ENCODE measurements around the gene LRRC36. TPM values are rescaled to one million over a fixed set of nuclear protein-coding genes. Genes with fewer than 3 reads are reported as not detected.

Gene LRRC36
- total RNA-seq, 1 experiment from 2014 or later: 0.13 TPM

DNA sequence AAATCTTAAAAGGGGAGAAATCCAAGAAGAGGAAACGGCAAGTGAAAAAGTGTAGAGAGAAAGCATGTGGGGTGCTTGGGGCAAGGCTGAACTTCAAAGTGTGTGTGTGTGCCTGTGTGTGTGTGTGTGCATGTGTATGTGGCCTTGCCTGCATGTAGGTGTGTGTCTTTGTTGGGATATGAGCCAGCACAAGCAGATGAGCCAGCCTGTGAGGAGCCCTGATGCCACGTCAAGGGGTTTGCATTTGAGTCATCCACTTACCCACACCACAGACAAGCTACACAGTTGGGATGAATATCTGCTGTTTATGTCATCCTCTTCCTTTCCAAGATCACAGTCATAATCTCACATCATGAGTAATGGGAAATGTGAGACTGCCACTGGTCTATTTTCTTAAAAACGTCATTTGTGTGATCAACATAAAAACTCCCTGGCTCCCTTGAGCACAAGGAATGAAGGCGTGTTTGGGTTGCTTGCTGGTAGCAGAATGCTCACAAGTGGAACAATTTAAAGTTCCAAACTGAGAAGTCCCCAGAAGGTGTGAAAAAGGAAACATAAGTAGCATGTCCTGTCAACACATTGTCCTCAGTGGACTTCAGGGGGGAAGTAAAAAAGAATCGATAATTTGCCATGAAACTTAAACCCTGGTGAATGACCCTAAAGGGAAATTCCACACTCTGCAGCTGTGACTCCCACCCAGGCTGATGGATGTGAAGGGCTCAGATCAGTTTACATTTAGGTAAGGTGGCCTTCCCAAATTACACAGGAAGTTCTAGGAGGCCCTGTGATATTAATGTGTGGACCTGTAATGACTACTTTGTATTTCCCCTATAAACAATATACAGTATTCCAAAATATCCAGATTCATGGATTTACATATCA lies 14.8 kb upstream of the LRRC36 start:
- CTCF ChIA-PET: interaction anchor here (0.7 to 5.9 kb wide), 3 partner anchors 15 to 87 kb away, joined by 3 to 20 read pairs (median 3); partner anchors contain the start of genes KCTD19 and LRRC36
- H3K27me3 Mint-ChIP-seq (ENCODE audit: low read depth): peaks cover 5% of the 10 kb centered on the region; the same call in 1 of the 2 replicates
- DNase-seq (ENCODE audit: low spot score) (no peak), ATAC-seq (no peak)
- no peaks in the 10 kb centered on the region for H3K36me3 Mint-ChIP-seq
- no peaks in the 10 kb centered on the region for H3K4me1 Mint-ChIP-seq
- H3K9me3 Mint-ChIP-seq: no peaks in the 10 kb centered on the region
- H3K27ac Mint-ChIP-seq: no peak overlapping the region
- POLR2A ChIA-PET: no interaction called here
- H3K4me3 Mint-ChIP-seq: no peak overlapping the region
- no peak for TF ChIP-seq JUN (CRISPR knock-in tag; IDR thresholded peaks at IDR 0.05)
- no peak for TF ChIP-seq ZNF263 (CRISPR knock-in tag; IDR thresholded peaks at IDR 0.05; ENCODE audit: low read depth)
- TF ChIP-seq STAT6 (CRISPR knock-in tag; conservative IDR thresholded peaks at IDR 0.05; ENCODE audit: low read depth): no peak
- no peak for TF ChIP-seq CREB1 (CRISPR knock-in tag; IDR thresholded peaks at IDR 0.05)
- TF ChIP-seq ZNF232 (CRISPR knock-in tag; IDR thresholded peaks at IDR 0.05): no peak
- no peak for TF ChIP-seq FOXP4 (CRISPR knock-in tag; IDR thresholded peaks at IDR 0.05)
- no peak for TF ChIP-seq NR2C2 (CRISPR knock-in tag; IDR thresholded peaks at IDR 0.05)

DNA sequence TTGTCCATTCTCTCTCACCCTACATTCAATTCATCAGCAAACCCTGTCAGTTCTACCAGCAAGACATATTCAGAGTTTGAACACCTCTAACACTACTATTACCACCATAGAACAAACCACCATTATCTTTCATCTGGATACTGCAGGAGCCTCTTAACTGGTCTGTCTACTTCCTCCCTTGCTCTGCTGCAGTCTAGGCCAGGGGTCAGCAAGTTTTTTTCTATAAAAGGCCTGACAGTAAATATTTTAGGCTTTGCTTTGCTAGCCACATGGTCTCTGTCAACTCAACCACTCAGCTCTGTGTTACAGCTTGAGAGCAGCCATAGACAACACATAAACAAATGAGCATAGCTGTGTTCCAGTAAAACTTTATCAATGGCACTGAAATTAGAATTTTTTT lies 13.9 kb upstream of the LRRC36 start:
- Mint-ChIP-seq H3K27ac (no peak overlapping the region), H3K4me3 (no peak overlapping the region), H3K4me1 (no peaks in the 10 kb centered on the region), H3K36me3 (no peaks in the 10 kb centered on the region), H3K27me3 (ENCODE audit: low read depth) (peaks cover 5% of the 10 kb centered on the region; the same call in 1 of the 2 replicates), H3K9me3 (no peaks in the 10 kb centered on the region)
- DNase-seq (ENCODE audit: low spot score) (no peak), ATAC-seq (no peak)
- ChIA-PET POLR2A (no interaction called here), CTCF (interaction anchor here (1.1 to 1.3 kb wide), 2 partner anchors 13 to 14 kb away, joined by 3 to 4 read pairs; partner anchors contain the start of genes KCTD19 and LRRC36)
- no peak for TF ChIP-seq USF1 (CRISPR knock-in tag; IDR thresholded peaks at IDR 0.05)
- TF ChIP-seq, protein P1, sequence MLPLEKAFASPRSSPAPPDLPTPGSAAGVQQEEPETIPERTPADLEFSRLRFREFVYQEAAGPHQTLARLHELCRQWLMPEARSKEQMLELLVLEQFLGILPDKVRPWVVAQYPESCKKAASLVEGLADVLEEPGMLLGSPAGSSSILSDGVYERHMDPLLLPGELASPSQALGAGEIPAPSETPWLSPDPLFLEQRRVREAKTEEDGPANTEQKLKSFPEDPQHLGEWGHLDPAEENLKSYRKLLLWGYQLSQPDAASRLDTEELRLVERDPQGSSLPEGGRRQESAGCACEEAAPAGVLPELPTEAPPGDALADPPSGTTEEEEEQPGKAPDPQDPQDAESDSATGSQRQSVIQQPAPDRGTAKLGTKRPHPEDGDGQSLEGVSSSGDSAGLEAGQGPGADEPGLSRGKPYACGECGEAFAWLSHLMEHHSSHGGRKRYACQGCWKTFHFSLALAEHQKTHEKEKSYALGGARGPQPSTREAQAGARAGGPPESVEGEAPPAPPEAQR (CRISPR knock-in tag; IDR thresholded peaks at IDR 0.05): no peak

- Mint-ChIP-seq H3K27ac (no peak overlapping the region), H3K36me3 (no peaks in the 10 kb centered on the region), H3K27me3 (ENCODE audit: low read depth) (peaks cover 37% of the 10 kb centered on the region), H3K4me3 (no peak overlapping the region), H3K4me1 (no peaks in the 10 kb centered on the region), H3K9me3 (no peaks in the 10 kb centered on the region)
- ATAC-seq: no peak
- CTCF ChIA-PET: no interaction called here
- POLR2A ChIA-PET: no interaction called here
- no peak for DNase-seq (ENCODE audit: low spot score)
- no peak for TF ChIP-seq CBFB (CRISPR knock-in tag; IDR thresholded peaks at IDR 0.05; ENCODE audit: low read depth)
- TF ChIP-seq KAT7 (CRISPR knock-in tag; IDR thresholded peaks at IDR 0.05; ENCODE audit: borderline replicate concordance): no peak
- TF ChIP-seq, protein P2, sequence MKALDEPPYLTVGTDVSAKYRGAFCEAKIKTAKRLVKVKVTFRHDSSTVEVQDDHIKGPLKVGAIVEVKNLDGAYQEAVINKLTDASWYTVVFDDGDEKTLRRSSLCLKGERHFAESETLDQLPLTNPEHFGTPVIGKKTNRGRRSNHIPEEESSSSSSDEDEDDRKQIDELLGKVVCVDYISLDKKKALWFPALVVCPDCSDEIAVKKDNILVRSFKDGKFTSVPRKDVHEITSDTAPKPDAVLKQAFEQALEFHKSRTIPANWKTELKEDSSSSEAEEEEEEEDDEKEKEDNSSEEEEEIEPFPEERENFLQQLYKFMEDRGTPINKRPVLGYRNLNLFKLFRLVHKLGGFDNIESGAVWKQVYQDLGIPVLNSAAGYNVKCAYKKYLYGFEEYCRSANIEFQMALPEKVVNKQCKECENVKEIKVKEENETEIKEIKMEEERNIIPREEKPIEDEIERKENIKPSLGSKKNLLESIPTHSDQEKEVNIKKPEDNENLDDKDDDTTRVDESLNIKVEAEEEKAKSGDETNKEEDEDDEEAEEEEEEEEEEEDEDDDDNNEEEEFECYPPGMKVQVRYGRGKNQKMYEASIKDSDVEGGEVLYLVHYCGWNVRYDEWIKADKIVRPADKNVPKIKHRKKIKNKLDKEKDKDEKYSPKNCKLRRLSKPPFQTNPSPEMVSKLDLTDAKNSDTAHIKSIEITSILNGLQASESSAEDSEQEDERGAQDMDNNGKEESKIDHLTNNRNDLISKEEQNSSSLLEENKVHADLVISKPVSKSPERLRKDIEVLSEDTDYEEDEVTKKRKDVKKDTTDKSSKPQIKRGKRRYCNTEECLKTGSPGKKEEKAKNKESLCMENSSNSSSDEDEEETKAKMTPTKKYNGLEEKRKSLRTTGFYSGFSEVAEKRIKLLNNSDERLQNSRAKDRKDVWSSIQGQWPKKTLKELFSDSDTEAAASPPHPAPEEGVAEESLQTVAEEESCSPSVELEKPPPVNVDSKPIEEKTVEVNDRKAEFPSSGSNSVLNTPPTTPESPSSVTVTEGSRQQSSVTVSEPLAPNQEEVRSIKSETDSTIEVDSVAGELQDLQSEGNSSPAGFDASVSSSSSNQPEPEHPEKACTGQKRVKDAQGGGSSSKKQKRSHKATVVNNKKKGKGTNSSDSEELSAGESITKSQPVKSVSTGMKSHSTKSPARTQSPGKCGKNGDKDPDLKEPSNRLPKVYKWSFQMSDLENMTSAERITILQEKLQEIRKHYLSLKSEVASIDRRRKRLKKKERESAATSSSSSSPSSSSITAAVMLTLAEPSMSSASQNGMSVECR (CRISPR knock-in tag; IDR thresholded peaks at IDR 0.05; ENCODE audit: borderline replicate concordance): no peak
- TF ChIP-seq, protein P3, sequence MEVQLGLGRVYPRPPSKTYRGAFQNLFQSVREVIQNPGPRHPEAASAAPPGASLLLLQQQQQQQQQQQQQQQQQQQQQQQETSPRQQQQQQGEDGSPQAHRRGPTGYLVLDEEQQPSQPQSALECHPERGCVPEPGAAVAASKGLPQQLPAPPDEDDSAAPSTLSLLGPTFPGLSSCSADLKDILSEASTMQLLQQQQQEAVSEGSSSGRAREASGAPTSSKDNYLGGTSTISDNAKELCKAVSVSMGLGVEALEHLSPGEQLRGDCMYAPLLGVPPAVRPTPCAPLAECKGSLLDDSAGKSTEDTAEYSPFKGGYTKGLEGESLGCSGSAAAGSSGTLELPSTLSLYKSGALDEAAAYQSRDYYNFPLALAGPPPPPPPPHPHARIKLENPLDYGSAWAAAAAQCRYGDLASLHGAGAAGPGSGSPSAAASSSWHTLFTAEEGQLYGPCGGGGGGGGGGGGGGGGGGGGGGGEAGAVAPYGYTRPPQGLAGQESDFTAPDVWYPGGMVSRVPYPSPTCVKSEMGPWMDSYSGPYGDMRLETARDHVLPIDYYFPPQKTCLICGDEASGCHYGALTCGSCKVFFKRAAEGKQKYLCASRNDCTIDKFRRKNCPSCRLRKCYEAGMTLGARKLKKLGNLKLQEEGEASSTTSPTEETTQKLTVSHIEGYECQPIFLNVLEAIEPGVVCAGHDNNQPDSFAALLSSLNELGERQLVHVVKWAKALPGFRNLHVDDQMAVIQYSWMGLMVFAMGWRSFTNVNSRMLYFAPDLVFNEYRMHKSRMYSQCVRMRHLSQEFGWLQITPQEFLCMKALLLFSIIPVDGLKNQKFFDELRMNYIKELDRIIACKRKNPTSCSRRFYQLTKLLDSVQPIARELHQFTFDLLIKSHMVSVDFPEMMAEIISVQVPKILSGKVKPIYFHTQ (CRISPR knock-in tag; IDR thresholded peaks at IDR 0.05): no peak
- no peak for TF ChIP-seq SMAD3 (CRISPR knock-in tag; IDR thresholded peaks at IDR 0.05; ENCODE audit: borderline replicate concordance)
- no peak for TF ChIP-seq PRRX2 (CRISPR knock-in tag; IDR thresholded peaks at IDR 0.05)
These were observed 8.8 kb upstream of the LRRC36 start for GRCh38 chr16:67317853-67318252.

All from WTC11 (cell line).